ENCODE measurements around the gene PPP1R1C.
"Not testable (repeated sequence)": the region's sequence is repeated elsewhere in the genome, so short reads cannot be mapped to it uniquely, and the experiment has no call there.

Gene PPP1R1C

GRCh38 chr2:181985632-181986205 lies at the start of gene PPP1R1C:
Gene PPP1R1C, plus strand, starts transcription at chr2:181985853. Its CDS starts 258 bp downstream, at chr2:181986111.
- no peak for DNase-seq (ENCODE audit: low read depth in 2 of 2)

GRCh38 chr2:181937473-181937872 lies 48.2 kb upstream of the PPP1R1C start:
- no peak for DNase-seq (ENCODE audit: low read depth in 2 of 2)

- DNase-seq (ENCODE audit: low read depth in 2 of 2): no peak
Measured at GRCh38 chr2:181943411-181944124, 42.1 kb upstream of the PPP1R1C start.

GRCh38 chr2:181944164-181944913 lies 41.3 kb upstream of the PPP1R1C start:
- DNase-seq (ENCODE audit: low read depth in 2 of 2): no peak

- no peak for DNase-seq (ENCODE audit: low read depth in 2 of 2)
Measured at GRCh38 chr2:181944914-181945291, 40.8 kb upstream of the PPP1R1C start.

DNA sequence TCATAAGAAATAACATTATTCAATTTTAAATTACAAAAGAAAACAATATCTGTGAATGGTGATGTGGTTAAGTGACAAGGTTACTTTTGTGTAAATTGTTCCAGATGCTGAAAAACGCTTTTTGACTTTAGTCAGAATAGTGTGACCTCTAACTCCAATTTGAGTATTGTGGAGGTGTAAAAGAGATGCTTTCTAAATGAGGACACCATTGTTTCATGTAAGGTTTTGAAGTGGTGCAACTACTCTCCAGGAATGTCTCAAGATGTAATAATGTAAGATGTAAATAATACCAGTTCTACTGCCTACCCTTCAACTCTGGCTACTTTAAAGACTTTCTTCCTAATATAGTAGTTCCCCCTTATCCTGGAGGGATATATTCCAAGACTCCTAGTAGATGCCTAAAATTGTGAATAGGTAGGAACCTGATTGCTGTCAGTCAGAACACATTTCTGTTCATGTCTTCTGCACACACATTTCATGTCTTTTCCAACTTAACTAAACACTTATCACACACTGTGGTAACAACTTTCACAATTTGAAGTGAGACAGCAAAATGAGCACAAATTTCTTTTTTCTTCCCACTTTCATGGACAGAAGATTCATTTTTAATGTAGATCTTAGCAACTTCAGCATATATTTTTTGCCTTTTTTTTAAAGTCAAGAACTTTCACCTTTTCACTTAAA lies 39.1 kb upstream of the PPP1R1C start:
- DNase-seq (ENCODE audit: low read depth in 2 of 2): no peak

- no peak for DNase-seq (ENCODE audit: low read depth in 2 of 2)
Measured at GRCh38 chr2:181947273-181947672, 38.4 kb upstream of the PPP1R1C start.

- no peak for DNase-seq (ENCODE audit: low read depth in 2 of 2)
Measured at GRCh38 chr2:181948227-181948626, 37.4 kb upstream of the PPP1R1C start.

DNA sequence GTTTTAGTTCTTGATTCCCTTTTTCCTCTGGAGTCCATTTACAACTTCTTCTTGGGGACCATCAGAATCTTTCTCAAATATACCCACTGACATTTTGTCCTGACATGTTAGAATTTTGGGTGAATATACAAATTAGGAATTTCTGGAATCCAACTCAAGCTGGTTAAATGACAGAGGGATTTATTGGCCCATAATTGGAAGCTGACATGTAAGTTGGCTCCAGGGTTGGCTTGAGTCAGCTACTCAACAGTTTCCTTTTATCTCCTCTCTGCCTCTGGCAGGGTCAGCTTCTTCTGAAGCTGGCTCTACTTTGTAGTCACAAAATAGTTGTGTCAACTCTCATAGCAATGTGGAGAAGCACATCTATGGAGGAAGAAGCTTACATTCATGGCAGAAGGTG lies 36.6 kb upstream of the PPP1R1C start:
- DNase-seq (ENCODE audit: low read depth in 2 of 2): no peak

DNA sequence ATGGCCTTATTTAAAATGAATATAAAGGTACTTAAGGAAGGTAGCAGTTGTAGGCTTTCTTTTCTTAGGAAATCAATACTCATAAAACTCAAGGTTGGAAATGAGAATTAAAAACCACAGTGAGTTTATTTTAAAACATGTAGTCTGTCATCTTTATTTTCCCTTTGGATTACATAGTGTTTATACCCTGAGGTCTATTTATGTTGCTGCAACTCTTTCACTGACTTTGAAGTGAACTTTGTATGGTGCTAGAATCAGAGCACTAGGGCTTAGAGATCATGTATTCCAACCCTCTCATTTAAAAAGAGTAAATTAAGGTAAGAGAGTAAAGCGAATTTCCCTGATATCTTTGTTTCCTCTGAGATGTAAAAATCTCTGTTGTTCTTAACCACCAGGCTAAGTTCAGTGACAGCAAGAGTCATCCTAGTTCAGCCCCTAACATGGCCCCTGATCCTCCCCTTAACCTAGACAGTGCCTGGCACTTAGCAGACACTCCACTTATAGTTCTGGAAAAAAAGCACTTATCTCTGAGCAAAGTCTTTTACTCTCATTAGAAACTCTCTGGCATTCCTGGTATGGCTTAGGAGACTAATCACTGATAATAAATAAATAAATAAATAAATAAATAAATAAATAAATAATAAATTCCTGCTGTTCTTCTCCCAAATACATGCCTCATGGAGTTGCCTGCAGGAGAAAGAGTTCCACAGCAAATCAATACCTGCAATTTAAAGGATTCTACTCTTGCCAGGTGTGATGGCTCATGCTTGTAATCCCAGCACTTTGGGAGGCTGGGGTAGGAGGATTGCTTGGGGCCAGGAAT lies 33.0 kb upstream of the PPP1R1C start:
- DNase-seq (ENCODE audit: low read depth in 2 of 2): no peak

DNA sequence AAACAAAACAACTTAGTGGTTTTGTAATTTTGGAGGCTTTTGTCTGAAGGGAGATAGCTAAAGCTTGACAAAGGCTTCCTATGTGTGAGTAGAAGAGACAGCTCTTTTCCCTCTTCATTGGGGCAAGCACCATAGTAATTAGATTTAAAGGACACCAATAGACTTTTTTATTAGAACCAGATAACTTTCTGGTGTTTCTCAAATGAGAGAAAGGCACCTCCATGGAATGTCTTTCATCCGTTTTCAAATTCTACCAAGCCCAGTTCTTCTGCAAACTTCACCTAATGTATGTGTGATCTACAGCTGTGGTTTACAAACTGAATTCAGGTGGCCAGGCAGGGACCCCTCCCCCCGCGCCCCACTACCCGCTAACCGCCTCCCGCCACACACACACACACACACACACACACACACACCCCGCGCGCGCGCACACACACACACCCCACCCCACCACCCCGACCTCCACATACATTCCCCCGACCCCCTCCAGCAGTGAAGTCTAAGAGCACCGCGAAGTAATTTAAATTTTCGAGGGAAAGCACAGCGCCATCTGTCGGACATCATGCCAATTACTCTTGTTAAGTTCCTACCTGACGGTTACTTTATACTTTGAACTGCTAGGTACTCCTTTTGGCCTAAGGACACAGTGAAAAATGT lies 31.6 kb upstream of the PPP1R1C start:
- DNase-seq (ENCODE audit: low read depth in 2 of 2): peak; percentile 47 to 54

DNA sequence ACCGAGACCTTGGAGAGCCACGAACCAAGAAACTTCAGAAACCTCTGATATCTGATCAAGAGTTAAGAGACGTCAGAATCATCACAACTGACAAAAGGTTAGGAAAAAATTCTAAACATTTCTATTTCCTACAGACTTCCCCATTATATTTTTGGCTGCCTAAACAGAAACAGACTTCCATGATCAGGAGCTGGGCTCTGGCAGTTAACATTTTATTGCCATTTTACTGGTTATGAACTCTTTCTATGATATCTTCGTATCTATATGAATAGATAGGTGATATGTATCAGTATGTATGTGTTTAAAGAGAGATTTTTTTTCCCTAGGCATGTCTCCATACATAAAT lies 31.1 kb upstream of the PPP1R1C start:
- no peak for DNase-seq (ENCODE audit: low read depth in 2 of 2)

DNA sequence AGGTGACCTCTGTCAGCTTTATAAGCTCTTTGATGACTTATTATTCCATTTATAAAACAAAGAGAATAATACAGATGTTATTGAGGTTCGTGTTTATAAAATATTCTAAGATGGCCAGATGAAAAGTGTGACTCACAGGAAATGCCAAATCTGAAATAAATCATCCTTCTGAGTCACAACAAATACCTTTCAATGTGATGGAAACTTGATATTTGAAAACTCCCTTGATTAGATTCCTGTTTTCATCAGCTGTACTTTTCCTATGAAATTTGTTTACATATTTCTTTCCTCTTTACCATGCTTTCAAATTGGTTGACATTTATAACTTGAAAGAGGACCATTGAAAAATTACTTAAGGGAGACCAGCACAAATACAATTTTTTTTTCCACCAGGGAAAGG lies 30.6 kb upstream of the PPP1R1C start:
- DNase-seq (ENCODE audit: low read depth in 2 of 2): no peak

DNA sequence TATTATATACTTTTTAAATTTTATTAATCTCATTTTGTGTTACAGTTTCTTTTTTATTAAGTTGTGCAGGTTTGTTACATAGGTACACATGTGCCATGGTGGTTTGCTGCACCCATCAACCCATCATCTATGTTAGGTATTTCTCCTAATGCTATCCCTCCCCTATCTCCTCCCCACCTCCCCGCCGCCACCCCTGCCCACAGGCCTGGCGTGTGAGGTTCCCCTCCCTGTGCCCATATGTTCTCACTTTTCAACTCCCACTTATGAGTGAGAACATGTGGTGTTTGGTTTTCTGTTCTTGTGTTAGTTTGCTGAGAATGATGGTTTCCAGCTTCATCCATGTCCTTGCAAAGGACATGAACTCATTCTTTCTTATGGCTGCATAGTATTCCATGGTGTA lies 29.8 kb upstream of the PPP1R1C start:
- not testable (repeated sequence) for DNase-seq (ENCODE audit: low read depth in 2 of 2)

GRCh38 chr2:181957668-181958067 lies 28.0 kb upstream of the PPP1R1C start:
- no peak for DNase-seq (ENCODE audit: low read depth in 2 of 2)

DNA sequence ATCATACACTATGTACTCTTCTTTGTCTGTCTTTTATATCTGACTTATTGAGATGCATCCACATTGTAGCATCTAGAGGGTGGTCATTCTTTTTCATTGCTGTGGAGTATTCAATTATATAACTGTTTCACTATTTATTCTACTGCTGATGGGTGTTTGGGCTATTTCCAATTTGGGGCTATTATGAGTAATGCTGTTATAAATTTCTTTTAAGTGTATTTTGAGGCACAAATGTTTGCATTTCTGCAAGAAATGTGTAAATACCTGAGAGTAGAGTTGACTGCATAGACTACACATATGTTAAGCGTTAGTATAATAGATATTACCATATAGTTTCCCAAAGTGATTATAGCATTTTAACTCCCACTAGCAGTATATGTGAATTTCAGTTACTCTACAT lies 26.9 kb upstream of the PPP1R1C start:
- no peak for DNase-seq (ENCODE audit: low read depth in 2 of 2)

GRCh38 chr2:181959508-181959907 lies 26.1 kb upstream of the PPP1R1C start:
- no peak for DNase-seq (ENCODE audit: low read depth in 2 of 2)

- DNase-seq (ENCODE audit: low read depth in 2 of 2): not testable (repeated sequence)
Measured at GRCh38 chr2:181961167-181961566, 24.5 kb upstream of the PPP1R1C start.

DNA sequence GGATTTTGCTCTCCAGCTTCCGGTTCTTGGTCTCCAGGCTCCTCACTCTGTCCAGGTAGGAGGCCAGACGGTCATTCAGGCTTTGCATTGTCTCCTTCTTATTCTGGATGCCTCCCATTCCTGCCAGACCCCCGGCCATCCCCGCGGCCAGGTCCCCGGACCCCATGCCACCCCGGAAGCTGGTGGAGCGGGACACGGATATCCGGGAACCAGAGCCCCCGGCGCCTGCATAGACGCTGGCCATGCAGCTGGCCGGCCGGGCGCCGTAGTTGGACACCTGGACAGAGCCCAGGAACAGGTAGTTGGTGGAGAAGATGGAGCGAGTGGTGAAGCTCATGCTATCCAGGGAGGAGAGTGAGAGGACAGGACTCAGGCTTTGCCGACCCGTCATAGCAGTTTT lies 23.5 kb upstream of the PPP1R1C start:
- DNase-seq (ENCODE audit: low read depth in 2 of 2): no peak

GRCh38 chr2:181970160-181970794 lies 15.4 kb upstream of the PPP1R1C start:
- DNase-seq (ENCODE audit: low read depth in 2 of 2): no peak

- no peak for DNase-seq (ENCODE audit: low read depth in 2 of 2)
Measured at GRCh38 chr2:181971032-181971431, 14.6 kb upstream of the PPP1R1C start.

Data from activated CD4-positive, alpha-beta T cell treated with anti-CD3 and anti-CD28 coated beads for 24 hours (primary cell).